Right atrium auricular region (tissue), 2 donors: ENCODE data around the gene ERVH48-1. TPM values are rescaled to one million over a fixed set of nuclear protein-coding genes. Genes with fewer than 3 reads are reported as not detected.
"Not testable (repeated sequence)": the region's sequence is repeated elsewhere in the genome, so short reads cannot be mapped to it uniquely, and the experiment has no call there.

ENCODE experiments used
- DNase-seq: peaks from one replicate; pipeline ENCODE4 v3.0.0-alpha.2; 2019; ENCODE audit warnings: low spot score
- H3K27ac ChIP-seq, 2 donors: fragments of 200-600 bp; sonication (generic); 1 replicate in 1 of 2; 2 replicates in 1 of 2; pipeline ENCODE4 v1.5.1; 2016 to 2019
- H3K27me3 ChIP-seq, 2 donors: fragments of 200-600 bp; sonication (generic); one replicate each; pipeline versions ENCODE4 v1.5.1 to v1.6.0; 2017 to 2019
- H3K36me3 ChIP-seq: fragments of 200-600 bp; sonication (generic); one replicate; pipeline ENCODE4 v1.5.1; 2016
- H3K4me1 ChIP-seq, 2 donors: fragments of 200-600 bp; sonication (generic); one replicate each; pipeline versions ENCODE4 v1.5.1 to v1.6.0; 2017 to 2019
- H3K4me3 ChIP-seq, 2 donors: fragments of 200-600 bp; sonication (generic); 1 replicate in 1 of 2; 2 replicates in 1 of 2; pipeline ENCODE4 v1.5.1; 2017 to 2019; ENCODE audit warnings: mild to moderate bottlenecking in 1 of 2, moderate library complexity in 1 of 2
- H3K9me3 ChIP-seq, 2 donors: fragments of 200-600 bp; sonication (generic); one replicate each; pipeline ENCODE4 v1.5.1; 2019
- CTCF ChIP-seq, 2 donors: fragments of 200-600 bp; sonication (generic); IDR thresholded peaks; one replicate each; pipeline ENCODE4 v1.5.1; 2019; ENCODE audit warnings: antibody characterized with exemption in 2 of 2
- total RNA-seq, 2 donors: library from RNA; depleted of rRNA; stranded (reverse); fragments of >200 nt; gene quantifications; one replicate each; pipeline ENCODE4 v1.1.0, GENCODE V29; 2016

Gene ERVH48-1
- total RNA-seq, 2 donors from 2014 or later = not detected

GRCh38 chr21:42921927-42922326, 3.5 kb downstream of the ERVH48-1 start:
- no peak overlapping the region for H3K4me3 ChIP-seq
- H3K27me3 ChIP-seq = no peaks in the 10 kb centered on the region
- no peaks in the 10 kb centered on the region for H3K36me3 ChIP-seq
- H3K27ac ChIP-seq = no peak overlapping the region
- H3K4me1 ChIP-seq = peaks cover 0 to 9% of the 10 kb centered on the region in 2 donors
- TF ChIP-seq CTCF (IDR thresholded peaks at IDR 0.05) = no peak
- H3K9me3 ChIP-seq = no peaks in the 10 kb centered on the region
- no peak for DNase-seq

GRCh38 chr21:42918291-42918690, 7.1 kb downstream of the ERVH48-1 start:
- TF ChIP-seq CTCF (IDR thresholded peaks at IDR 0.05) = no peak
- Histone ChIP-seq H3K4me1 (no peaks in the 10 kb centered on the region), H3K36me3 (no peaks in the 10 kb centered on the region), H3K27me3 (no peaks in the 10 kb centered on the region), H3K4me3 (no peak overlapping the region), H3K27ac (no peak overlapping the region), H3K9me3 (no peaks in the 10 kb centered on the region)
- no peak for DNase-seq

- Histone ChIP-seq H3K27me3 (no peaks in the 10 kb centered on the region), H3K4me1 (no peaks in the 10 kb centered on the region), H3K36me3 (peaks cover 37% of the 10 kb centered on the region), H3K9me3 (no peaks in the 10 kb centered on the region), H3K27ac (no peak overlapping the region), H3K4me3 (no peak overlapping the region)
- TF ChIP-seq CTCF (IDR thresholded peaks at IDR 0.05) = no peak
- no peak for DNase-seq
Observed at GRCh38 chr21:42913476-42913875, 12.0 kb downstream of the ERVH48-1 start.

- H3K4me1 ChIP-seq, H3K27me3 ChIP-seq, H3K27ac ChIP-seq, H3K9me3 ChIP-seq, DNase-seq, H3K4me3 ChIP-seq: not testable (repeated sequence)
- peaks cover 44% of the 10 kb centered on the region for H3K36me3 ChIP-seq
Observed at GRCh38 chr21:42911920-42912319, 13.5 kb downstream of the ERVH48-1 start.

- H3K36me3 ChIP-seq = peaks cover 65% of the 10 kb centered on the region
- H3K4me1 ChIP-seq = not testable (repeated sequence)
Observed at GRCh38 chr21:42908484-42908883, 16.9 kb downstream of the ERVH48-1 start.

GRCh38 chr21:42906233-42906632, 19.2 kb downstream of the ERVH48-1 start:
- Histone ChIP-seq H3K36me3 (peaks cover 60% of the 10 kb centered on the region), H3K27ac (no peak overlapping the region), H3K4me1 (no peaks in the 10 kb centered on the region), H3K27me3 (no peaks in the 10 kb centered on the region), H3K9me3 (no peaks in the 10 kb centered on the region), H3K4me3 (no peak overlapping the region)
- DNase-seq = no peak
- TF ChIP-seq CTCF (IDR thresholded peaks at IDR 0.05) = no peak

More at GRCh38 chr21:42908484-42908883, 16.9 kb downstream of the ERVH48-1 start:
- H3K4me3 ChIP-seq, H3K27ac ChIP-seq, H3K9me3 ChIP-seq, H3K27me3 ChIP-seq, DNase-seq: not testable (repeated sequence)

GRCh38 chr21:42905195-42905594, 20.2 kb downstream of the ERVH48-1 start:
- Histone ChIP-seq H3K4me3 (no peak overlapping the region), H3K4me1 (peaks cover 0 to 6% of the 10 kb centered on the region in 2 donors), H3K27me3 (no peaks in the 10 kb centered on the region), H3K9me3 (no peaks in the 10 kb centered on the region), H3K27ac (no peak overlapping the region), H3K36me3 (peaks cover 52% of the 10 kb centered on the region)
- no peak for DNase-seq
- no peak for TF ChIP-seq CTCF (IDR thresholded peaks at IDR 0.05)
